Liver (tissue), 9 donors: ENCODE measurements around the gene HTR3B. TPM values are rescaled to one million over a fixed set of nuclear protein-coding genes. Genes with fewer than 3 reads are reported as not detected.

Source experiments
- DNase-seq: peaks from one replicate; pipeline ENCODE4 v3.0.0-alpha.2; 2017; ENCODE audit warnings: low spot score
- H3K27ac ChIP-seq, 2 donors: one replicate each; pipeline ENCODE4 v1.7.0; 2013; ENCODE audit warnings: inconsistent platforms in 2 of 2, low read length in 2 of 2, control low read depth in 1 of 2, low read depth in 1 of 2, mild to moderate bottlenecking in 1 of 2
- H3K27me3 ChIP-seq, 4 donors: one replicate each; pipeline versions ENCODE4 v1.6.1 to v1.7.0; 2013; ENCODE audit warnings: low read length in 3 of 4, inconsistent platforms in 1 of 4, mild to moderate bottlenecking in 1 of 4, moderate library complexity in 1 of 4; ENCODE audit not compliant: control insufficient read depth in 4 of 4, insufficient read depth in 4 of 4
- H3K36me3 ChIP-seq, 4 donors: one replicate each; pipeline versions ENCODE4 v1.6.1 to v1.7.0; 2013; ENCODE audit warnings: low read length in 3 of 4, mild to moderate bottlenecking in 3 of 4, low read depth in 1 of 4, moderate library complexity in 1 of 4; ENCODE audit not compliant: control insufficient read depth in 4 of 4, insufficient read depth in 3 of 4
- H3K4me1 ChIP-seq, 4 donors: one replicate each; pipeline versions ENCODE4 v1.6.1 to v1.7.0; 2013; ENCODE audit warnings: low read length in 3 of 4, mild to moderate bottlenecking in 3 of 4, moderate library complexity in 1 of 4; ENCODE audit not compliant: control insufficient read depth in 4 of 4, insufficient read depth in 4 of 4
- H3K4me3 ChIP-seq, 3 donors: one replicate each; pipeline versions ENCODE4 v1.6.1 to v1.7.0; 2013; ENCODE audit warnings: low read length in 3 of 3, control low read depth in 1 of 3, low read depth in 1 of 3, mild to moderate bottlenecking in 1 of 3
- H3K9ac ChIP-seq, 2 donors: one replicate each; pipeline ENCODE4 v1.7.0; 2013; ENCODE audit warnings: low read length in 2 of 2, mild to moderate bottlenecking in 2 of 2, moderate library complexity in 2 of 2, control low read depth in 1 of 2, low read depth in 1 of 2
- H3K9me3 ChIP-seq, 4 donors: one replicate each; pipeline versions ENCODE4 v1.6.1 to v1.7.0; 2013; ENCODE audit warnings: low read length in 3 of 4; ENCODE audit not compliant: control insufficient read depth in 4 of 4
- ATF3 ChIP-seq: IDR thresholded peaks from 2 replicates; pipeline ENCODE4 v1.6.1; 2016; ENCODE audit warnings: antibody characterized with exemption
- EGR1 ChIP-seq, 2 donors: IDR thresholded peaks; 2 replicates each; pipeline ENCODE4 v1.6.1; 2016 to 2018; ENCODE audit warnings: antibody characterized with exemption in 2 of 2, low read depth in 2 of 2
- FOXA1 ChIP-seq: IDR thresholded peaks from 2 replicates; pipeline ENCODE4 v1.6.1; 2016; ENCODE audit warnings: antibody characterized with exemption
- GABPA ChIP-seq, 2 donors: IDR thresholded peaks in 1 of 2; conservative IDR thresholded peaks in 1 of 2; 2 replicates each; pipeline ENCODE4 v1.6.1; 2016; ENCODE audit warnings: antibody characterized with exemption in 2 of 2, mild to moderate bottlenecking in 1 of 2, moderate library complexity in 1 of 2
- HNF4A ChIP-seq, 2 donors: conservative IDR thresholded peaks; 2 replicates each; pipeline ENCODE4 v1.6.1; 2016; ENCODE audit warnings: antibody characterized with exemption in 2 of 2, mild to moderate bottlenecking in 2 of 2
- HNF4G ChIP-seq: IDR thresholded peaks from 2 replicates; pipeline ENCODE4 v1.6.1; 2016; ENCODE audit warnings: antibody characterized with exemption
- JUND ChIP-seq, 2 donors: IDR thresholded peaks; 2 replicates each; pipeline ENCODE4 v1.6.1; 2016; ENCODE audit warnings: antibody characterized with exemption in 2 of 2
- MAX ChIP-seq: IDR thresholded peaks from 2 replicates; pipeline ENCODE4 v1.6.1; 2016; ENCODE audit warnings: antibody characterized with exemption
- NR2F2 ChIP-seq: IDR thresholded peaks from 2 replicates; pipeline ENCODE4 v1.6.1; 2016; ENCODE audit warnings: antibody characterized with exemption
- RAD21 ChIP-seq, 2 donors: IDR thresholded peaks; 2 replicates each; pipeline ENCODE4 v1.6.1; 2016; ENCODE audit warnings: antibody characterized with exemption in 2 of 2, mild to moderate bottlenecking in 2 of 2
- REST ChIP-seq: IDR thresholded peaks from 2 replicates; pipeline ENCODE4 v1.6.1; 2016; ENCODE audit warnings: antibody characterized with exemption, mild to moderate bottlenecking
- RXRA ChIP-seq, 2 donors: IDR thresholded peaks; 2 replicates each; pipeline ENCODE4 v1.6.1; 2017 to 2018; ENCODE audit warnings: antibody characterized with exemption in 2 of 2, mild to moderate bottlenecking in 1 of 2
- TAF1 ChIP-seq: conservative IDR thresholded peaks from 2 replicates; pipeline ENCODE4 v1.6.1; 2016; ENCODE audit warnings: antibody characterized with exemption, mild to moderate bottlenecking
- YY1 ChIP-seq: IDR thresholded peaks from 2 replicates; pipeline ENCODE4 v1.6.1; 2016; ENCODE audit warnings: antibody characterized with exemption, mild to moderate bottlenecking
- WGBS: extraction: QIAGEN DNeasy Blood & Tissue Kit; methylation state at CpG from one replicate; pipeline ENCODE4 v1.1.7; 2013; 5-methylcytosine and 5-hydroxymethylcytosine counted together
- polyA plus RNA-seq, 2 donors: library from polyadenylated mRNA; stranded (reverse) in 1 of 2; unstranded in 1 of 2; fragments of 200-250 nt in 1 of 2; fragments of >200 nt in 1 of 2; fragmentation: Nextera tagmentation in 1 of 2; extraction: Ambion mirVana in 1 of 2; gene quantifications; one replicate each; pipeline versions ENCODE4 v1.2.1 to v1.2.3, GENCODE V29; 2013 to 2015
- total RNA-seq, 2 donors: library from RNA; depleted of rRNA; stranded (reverse); fragments of >200 nt; gene quantifications; one replicate each; pipeline ENCODE4 v1.2.3, GENCODE V29; 2014
- TF ChIP-seq, protein P1 (sequence below): fragments of 150-350 bp; IDR thresholded peaks from 2 replicates; pipeline ENCODE4 v1.5.1; 2017; ENCODE audit warnings: improper control_type of control experiment, low read depth, low read length; ENCODE audit not compliant: missing input control
- donor health status: healthy.
- donor health status: healthy.
- donor health status: healthy.
- donor health status: healthy.
- donor health status: healthy.

The HTR3B gene
- total and polyA plus RNA-seq, 4 donors: not detected

GRCh38 chr11:113952070-113952469 is 47.5 kb downstream of the HTR3B start:
- TF ChIP-seq HNF4G (no peak), FOXA1 (no peak), HNF4A (conservative IDR thresholded peaks at IDR 0.05) (no peak), JUND (IDR thresholded peaks at IDR 0.05) (no peak), ATF3 (no peak), NR2F2 (no peak), REST (no peak), EGR1 (IDR thresholded peaks at IDR 0.05; ENCODE audit: low read depth in 2 of 2) (no peak), YY1 (no peak), TAF1 (no peak), RAD21 (IDR thresholded peaks at IDR 0.05) (no peak), GABPA (IDR thresholded peaks at IDR 0.05 in 1 of 2, conservative IDR thresholded peaks at IDR 0.05 in 1 of 2) (no peak), MAX (no peak)
- TF ChIP-seq, protein P1, sequence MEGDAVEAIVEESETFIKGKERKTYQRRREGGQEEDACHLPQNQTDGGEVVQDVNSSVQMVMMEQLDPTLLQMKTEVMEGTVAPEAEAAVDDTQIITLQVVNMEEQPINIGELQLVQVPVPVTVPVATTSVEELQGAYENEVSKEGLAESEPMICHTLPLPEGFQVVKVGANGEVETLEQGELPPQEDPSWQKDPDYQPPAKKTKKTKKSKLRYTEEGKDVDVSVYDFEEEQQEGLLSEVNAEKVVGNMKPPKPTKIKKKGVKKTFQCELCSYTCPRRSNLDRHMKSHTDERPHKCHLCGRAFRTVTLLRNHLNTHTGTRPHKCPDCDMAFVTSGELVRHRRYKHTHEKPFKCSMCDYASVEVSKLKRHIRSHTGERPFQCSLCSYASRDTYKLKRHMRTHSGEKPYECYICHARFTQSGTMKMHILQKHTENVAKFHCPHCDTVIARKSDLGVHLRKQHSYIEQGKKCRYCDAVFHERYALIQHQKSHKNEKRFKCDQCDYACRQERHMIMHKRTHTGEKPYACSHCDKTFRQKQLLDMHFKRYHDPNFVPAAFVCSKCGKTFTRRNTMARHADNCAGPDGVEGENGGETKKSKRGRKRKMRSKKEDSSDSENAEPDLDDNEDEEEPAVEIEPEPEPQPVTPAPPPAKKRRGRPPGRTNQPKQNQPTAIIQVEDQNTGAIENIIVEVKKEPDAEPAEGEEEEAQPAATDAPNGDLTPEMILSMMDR: no peak
- no peaks in the 10 kb centered on the region for H3K9me3 ChIP-seq
- WGBS: 56% methylated on average over 10 of the region's 10 CpGs
- H3K4me1 ChIP-seq: no peaks in the 10 kb centered on the region
- no peaks in the 10 kb centered on the region for H3K36me3 ChIP-seq
- H3K27me3 ChIP-seq: peaks cover 0 to 6% (median 0%) of the 10 kb centered on the region in 4 donors
- H3K9ac ChIP-seq: no peak overlapping the region
- DNase-seq: no peak
- no peak overlapping the region for H3K4me3 ChIP-seq
- H3K27ac ChIP-seq: no peak overlapping the region

GRCh38 chr11:113952588-113952987 is 48.0 kb downstream of the HTR3B start:
- DNase-seq: no peak
- peaks cover 0 to 6% (median 0%) of the 10 kb centered on the region in 4 donors for H3K27me3 ChIP-seq
- H3K9ac ChIP-seq: no peak overlapping the region
- H3K4me3 ChIP-seq: no peak overlapping the region
- H3K4me1 ChIP-seq: no peaks in the 10 kb centered on the region
- H3K36me3 ChIP-seq: no peaks in the 10 kb centered on the region
- 65% methylated on average over 10 of the region's 10 CpGs for WGBS
- H3K27ac ChIP-seq: no peak overlapping the region
- H3K9me3 ChIP-seq: no peaks in the 10 kb centered on the region
- TF ChIP-seq, protein P1: no peak
- no peak for TF ChIP-seq HNF4A (conservative IDR thresholded peaks at IDR 0.05)
- no peak for TF ChIP-seq REST
- TF ChIP-seq YY1: no peak
- TF ChIP-seq FOXA1: no peak
- no peak for TF ChIP-seq GABPA (IDR thresholded peaks at IDR 0.05 in 1 of 2, conservative IDR thresholded peaks at IDR 0.05 in 1 of 2)
- TF ChIP-seq ATF3: no peak
- TF ChIP-seq RXRA (IDR thresholded peaks at IDR 0.05): no peak
